Raji (cell line): ENCODE data around the gene MRGPRG.

Experiments
- POLR2A ChIP-seq: IDR thresholded peaks from 2 replicates; pipeline ENCODE4 v1.6.1; 2011; ENCODE audit warnings: low read depth, low read length, control low read depth; ENCODE audit not compliant: insufficient read depth

MRGPRG gene

GRCh38 chr11:3177931-3178330 is 40.7 kb downstream of the MRGPRG start:
- TF ChIP-seq POLR2A: no peak

GRCh38 chr11:3176487-3176886 is 42.1 kb downstream of the MRGPRG start:
- TF ChIP-seq POLR2A: no peak

- TF ChIP-seq POLR2A: no peak
Observed at GRCh38 chr11:3175194-3175593, 43.4 kb downstream of the MRGPRG start.

GRCh38 chr11:3174387-3174786 is 44.2 kb downstream of the MRGPRG start:
- no peak for TF ChIP-seq POLR2A

- TF ChIP-seq POLR2A: no peak
Observed at GRCh38 chr11:3173795-3174194, 44.8 kb downstream of the MRGPRG start.

- TF ChIP-seq POLR2A: no peak
Observed at GRCh38 chr11:3171931-3172560, 46.6 kb downstream of the MRGPRG start.

GRCh38 chr11:3170756-3171650 is 47.6 kb downstream of the MRGPRG start:
- TF ChIP-seq POLR2A: no peak

GRCh38 chr11:3170044-3170755 is 48.4 kb downstream of the MRGPRG start:
- TF ChIP-seq POLR2A: no peak

- TF ChIP-seq POLR2A: no peak
Observed at GRCh38 chr11:3169255-3170043, 49.2 kb downstream of the MRGPRG start.
